ENCODE measurements around the gene DLG2.
A peak's percentile ranks its signal among the peaks of the same experiment; 100 is the strongest.
"Not testable (repeated sequence)": the region's sequence is repeated elsewhere in the genome, so short reads cannot be mapped to it uniquely, and the experiment has no call there.

The DLG2 gene

DNA sequence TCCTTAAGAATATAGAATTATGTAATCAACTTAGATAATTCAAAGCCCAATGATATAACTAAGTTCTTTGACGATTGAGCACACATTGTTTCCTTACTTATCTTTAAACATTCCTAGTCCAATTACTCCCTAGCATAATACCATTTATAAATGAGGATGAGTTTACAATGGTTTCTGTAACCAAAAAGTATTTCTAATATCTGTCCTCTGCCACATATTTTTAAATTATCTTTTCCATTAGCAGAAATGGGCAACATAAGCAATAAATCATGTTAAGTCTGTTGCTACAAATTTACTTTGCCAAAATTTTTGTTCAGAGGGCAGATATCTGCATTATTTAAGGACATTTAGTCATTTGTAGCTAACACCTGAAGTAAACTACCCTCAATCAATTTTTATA lies 31.0 kb upstream of the DLG2 start:
- no peak overlapping the region for H3K4me3 ChIP-seq (ENCODE audit: low read length)
- peaks cover 80% of the 10 kb centered on the region for H3K36me3 ChIP-seq (ENCODE audit: insufficient read depth, low read length)
- no peaks in the 10 kb centered on the region for H3K27me3 ChIP-seq (ENCODE audit: insufficient read depth, low read length)
- H3K4me1 ChIP-seq (ENCODE audit: insufficient read depth, low read length): peaks cover 37% of the 10 kb centered on the region
- H3K9me3 ChIP-seq (ENCODE audit: low read length): no peaks in the 10 kb centered on the region
- no peak overlapping the region for H2AFZ ChIP-seq (ENCODE audit: low read depth, low read length)

DNA sequence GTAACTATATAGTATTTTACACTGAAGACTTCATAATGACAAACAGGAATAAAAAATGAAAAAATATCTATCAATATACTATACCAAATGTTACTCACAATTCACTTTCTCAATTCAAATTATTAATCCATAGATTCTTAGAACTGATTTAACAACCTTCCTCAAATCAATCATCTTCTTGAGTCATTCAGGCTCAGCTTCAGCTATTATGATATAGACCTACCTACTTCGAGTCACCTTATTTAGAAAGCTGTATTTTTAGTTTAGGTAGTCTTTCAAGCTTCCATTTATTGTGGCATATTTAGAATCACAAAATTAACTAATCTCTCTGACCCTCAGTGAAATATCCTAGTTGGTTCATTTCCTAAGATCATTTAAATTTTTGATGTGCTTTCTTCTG lies 29.6 kb upstream of the DLG2 start:
- Histone ChIP-seq H3K4me3 (ENCODE audit: low read length) (no peak overlapping the region), H2AFZ (ENCODE audit: low read depth, low read length) (no peak overlapping the region), H3K9me3 (ENCODE audit: low read length) (no peaks in the 10 kb centered on the region), H3K36me3 (ENCODE audit: insufficient read depth, low read length) (peaks cover 73% of the 10 kb centered on the region), H3K4me1 (ENCODE audit: insufficient read depth, low read length) (peaks cover 26% of the 10 kb centered on the region), H3K27me3 (ENCODE audit: insufficient read depth, low read length) (no peaks in the 10 kb centered on the region)

DNA sequence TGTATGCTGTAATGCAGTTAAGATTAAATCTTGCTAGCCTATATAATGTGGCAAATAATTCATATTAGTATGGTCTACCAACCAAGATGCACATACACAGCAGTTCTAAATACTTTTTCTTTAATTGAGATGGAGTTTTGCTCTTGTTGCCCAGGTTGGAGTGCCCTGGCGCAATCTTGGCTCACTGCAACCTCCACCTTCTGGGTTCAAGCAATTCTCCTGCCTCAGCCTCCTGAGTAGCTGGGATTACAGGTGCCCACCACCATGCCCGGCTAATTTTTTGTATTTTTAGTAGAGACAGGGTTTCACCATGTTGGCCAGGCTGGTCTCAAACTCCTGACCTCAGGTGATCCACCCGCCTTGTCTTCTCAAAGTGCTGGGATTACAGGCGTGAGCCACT lies 27.2 kb upstream of the DLG2 start:
- not testable (repeated sequence) for H2AFZ ChIP-seq (ENCODE audit: low read depth, low read length); H3K4me3 ChIP-seq (ENCODE audit: low read length); H3K27me3 ChIP-seq (ENCODE audit: insufficient read depth, low read length); H3K4me1 ChIP-seq (ENCODE audit: insufficient read depth, low read length); H3K9me3 ChIP-seq (ENCODE audit: low read length)
- peaks cover 61% of the 10 kb centered on the region for H3K36me3 ChIP-seq (ENCODE audit: insufficient read depth, low read length)

DNA sequence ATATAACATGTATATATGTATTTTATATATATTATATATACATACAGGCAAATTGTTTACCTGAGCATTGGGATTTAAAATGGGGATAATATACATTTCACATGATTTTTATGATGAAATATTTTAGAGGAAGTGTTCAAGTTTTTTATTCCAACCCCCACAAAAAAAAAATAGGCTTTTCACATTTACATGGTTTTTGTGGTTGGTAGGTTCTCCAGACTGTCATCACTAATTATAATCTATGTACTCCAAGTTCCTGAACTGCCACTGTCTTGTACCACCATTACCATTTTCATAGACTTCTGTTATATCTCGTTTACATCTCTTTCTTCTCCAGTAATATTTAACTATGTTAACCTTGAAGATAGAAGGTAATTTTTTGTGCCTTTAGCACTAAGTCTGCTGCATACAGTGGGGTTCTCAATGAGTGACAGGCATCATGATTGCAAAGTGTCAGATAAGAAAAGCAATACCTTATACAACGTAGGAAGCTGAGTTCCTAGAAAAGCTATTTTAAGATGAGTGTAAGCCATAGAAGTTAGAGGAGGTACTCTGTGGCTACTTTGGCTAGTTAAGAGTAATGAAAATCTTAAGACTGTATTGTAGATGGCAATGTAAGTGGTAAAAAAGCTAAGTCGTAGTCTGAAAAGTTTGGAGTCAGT lies 25.8 kb upstream of the DLG2 start:
- Histone ChIP-seq H3K9me3 (ENCODE audit: low read length) (no peaks in the 10 kb centered on the region), H3K4me1 (ENCODE audit: insufficient read depth, low read length) (peaks cover 10% of the 10 kb centered on the region), H3K36me3 (ENCODE audit: insufficient read depth, low read length) (peaks cover 47% of the 10 kb centered on the region), H3K4me3 (ENCODE audit: low read length) (no peak overlapping the region), H2AFZ (ENCODE audit: low read depth, low read length) (no peak overlapping the region), H3K27me3 (ENCODE audit: insufficient read depth, low read length) (no peaks in the 10 kb centered on the region)

DNA sequence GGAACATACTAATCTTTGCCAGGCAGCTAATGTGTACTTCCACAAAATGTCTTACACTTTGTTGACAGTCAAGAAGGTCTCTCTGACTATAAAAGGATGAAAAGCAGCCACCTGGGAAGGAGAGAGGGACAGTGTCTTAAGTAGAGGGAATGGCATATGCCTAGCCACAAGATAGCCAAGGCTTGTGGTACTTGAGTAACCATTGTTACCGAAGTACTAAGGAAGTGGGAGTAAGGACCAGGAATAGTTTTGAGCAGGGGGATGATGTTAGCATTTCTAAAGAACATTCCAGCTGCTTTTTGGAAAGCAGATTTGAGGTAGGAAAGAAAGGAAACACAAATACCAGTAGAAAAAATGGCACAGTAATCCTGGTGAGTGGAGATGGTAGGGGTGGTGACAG lies 24.0 kb upstream of the DLG2 start:
- no peaks in the 10 kb centered on the region for H3K9me3 ChIP-seq (ENCODE audit: low read length)
- peaks cover 16% of the 10 kb centered on the region for H3K4me1 ChIP-seq (ENCODE audit: insufficient read depth, low read length)
- H2AFZ ChIP-seq (ENCODE audit: low read depth, low read length): no peak overlapping the region
- no peak overlapping the region for H3K4me3 ChIP-seq (ENCODE audit: low read length)
- no peaks in the 10 kb centered on the region for H3K27me3 ChIP-seq (ENCODE audit: insufficient read depth, low read length)
- peaks cover 30% of the 10 kb centered on the region for H3K36me3 ChIP-seq (ENCODE audit: insufficient read depth, low read length)

DNA sequence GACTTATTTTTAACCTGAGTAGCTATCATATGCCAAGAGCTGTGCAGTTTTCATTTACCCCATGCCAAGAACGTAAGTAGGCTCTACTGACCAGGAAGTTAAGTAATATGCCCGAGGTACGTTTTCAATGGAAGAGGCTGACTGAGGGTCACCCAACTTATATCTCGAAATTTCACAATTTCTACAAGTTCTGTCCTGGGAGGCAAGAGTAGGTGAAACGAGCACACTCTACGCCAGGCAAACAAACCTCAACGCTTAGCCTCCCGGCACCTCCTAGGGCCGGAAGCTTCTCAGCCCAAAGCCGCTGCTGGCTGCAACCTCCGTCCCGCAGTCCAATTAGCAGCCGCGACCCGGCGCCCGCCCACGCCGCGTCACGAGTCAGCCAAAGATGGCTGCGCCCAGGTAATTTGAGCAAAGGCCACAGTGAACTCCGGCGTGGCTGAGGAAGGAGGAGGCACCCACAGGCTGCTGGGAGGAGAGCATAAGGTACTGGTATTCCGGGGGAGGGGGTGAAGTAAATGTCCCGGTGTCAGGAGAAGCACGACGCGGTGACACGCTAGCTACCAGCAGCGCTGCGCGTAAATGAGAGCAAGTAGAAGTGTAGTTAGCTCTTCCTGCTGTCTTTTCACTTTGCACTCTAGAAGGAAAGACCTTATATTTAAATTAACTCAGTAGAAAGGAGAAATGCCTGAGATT lies 20.6 kb upstream of the DLG2 start, which contains the start of gene TMEM126A:
Gene TMEM126A (plus strand): TSS at position 364 of the 696 bp plus-strand sequence. CDS start 2,289 bp downstream, outside the sequence.
- H2AFZ ChIP-seq (ENCODE audit: low read depth, low read length): peak within 1 kb of the TSS; percentile 50
- H3K4me3 ChIP-seq (ENCODE audit: low read length): peak within 1 kb of the TSS; percentile 89
- H3K4me1 ChIP-seq (ENCODE audit: insufficient read depth, low read length): peaks cover 16% of the 10 kb centered on the region
- no peaks in the 10 kb centered on the region for H3K9me3 ChIP-seq (ENCODE audit: low read length)
- H3K36me3 ChIP-seq (ENCODE audit: insufficient read depth, low read length): peaks cover 11% of the 10 kb centered on the region
- no peaks in the 10 kb centered on the region for H3K27me3 ChIP-seq (ENCODE audit: insufficient read depth, low read length)

DNA sequence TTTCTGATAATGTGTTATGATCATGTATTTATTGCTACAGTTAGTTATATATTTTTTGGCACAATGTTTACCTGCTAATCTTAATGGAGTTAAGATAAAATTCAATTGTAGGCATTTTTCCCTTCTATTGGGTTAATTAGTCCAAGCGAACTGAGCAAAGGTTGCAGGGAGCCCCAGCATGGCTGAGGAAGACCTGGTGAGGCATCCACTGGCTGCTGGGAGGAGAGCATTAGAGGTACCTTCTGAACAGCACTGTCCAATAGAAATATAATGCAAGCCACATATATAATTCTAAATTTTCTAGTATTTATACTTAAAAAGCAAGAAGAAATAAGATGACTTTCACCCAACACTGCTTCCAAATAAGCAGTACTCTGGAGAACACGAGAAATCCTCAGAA lies 19.9 kb upstream of the DLG2 start:
- H3K27me3 ChIP-seq (ENCODE audit: insufficient read depth, low read length): no peaks in the 10 kb centered on the region
- peak overlapping the region; percentile 50 for H2AFZ ChIP-seq (ENCODE audit: low read depth, low read length)
- no peaks in the 10 kb centered on the region for H3K9me3 ChIP-seq (ENCODE audit: low read length)
- H3K4me3 ChIP-seq (ENCODE audit: low read length): peak overlapping the region; percentile 89
- peaks cover 11% of the 10 kb centered on the region for H3K36me3 ChIP-seq (ENCODE audit: insufficient read depth, low read length)
- peaks cover 16% of the 10 kb centered on the region for H3K4me1 ChIP-seq (ENCODE audit: insufficient read depth, low read length)

DNA sequence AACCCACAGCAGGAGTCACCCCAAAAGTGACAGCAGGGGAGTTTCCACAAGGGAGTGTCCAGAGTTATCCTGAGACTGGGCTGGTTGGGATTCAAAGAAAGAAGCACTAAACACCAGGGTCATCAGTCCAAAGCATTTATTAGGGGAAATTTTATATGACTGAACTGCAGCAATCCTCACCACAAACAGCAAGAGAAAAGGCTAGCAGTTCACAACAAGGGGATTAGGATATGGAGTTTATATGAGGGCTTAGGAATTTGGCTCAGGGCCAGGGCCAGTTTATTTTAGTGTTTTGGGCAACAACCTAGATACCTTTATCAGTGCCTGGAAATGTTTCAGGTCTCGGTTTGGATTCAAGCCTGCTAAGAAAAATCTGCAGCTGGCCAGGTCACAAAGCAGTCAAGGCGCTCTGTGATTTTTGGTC lies 16.1 kb upstream of the DLG2 start:
- H3K4me1 ChIP-seq (ENCODE audit: insufficient read depth, low read length): peaks cover 6% of the 10 kb centered on the region
- no peak overlapping the region for H2AFZ ChIP-seq (ENCODE audit: low read depth, low read length)

DNA sequence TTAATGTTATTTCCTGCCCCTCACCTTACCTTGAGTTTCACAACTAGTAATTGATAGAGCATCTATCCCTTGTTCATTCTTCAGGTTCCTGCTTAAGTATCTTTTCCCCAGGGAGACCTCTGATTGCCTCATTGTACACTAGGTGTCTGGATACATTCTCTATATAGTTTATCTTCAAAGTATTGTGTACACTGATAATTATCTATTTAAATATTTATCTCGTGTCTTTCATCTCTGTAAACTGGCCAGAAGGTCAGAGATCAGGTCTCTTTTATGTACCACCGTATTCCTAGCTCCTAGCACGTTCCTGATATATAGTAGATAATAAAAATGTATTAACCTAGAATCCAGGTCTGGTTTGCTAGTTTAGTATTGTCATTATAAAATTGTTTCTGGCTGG lies 7.6 kb upstream of the DLG2 start:
- peaks cover 51% of the 10 kb centered on the region for H3K36me3 ChIP-seq (ENCODE audit: insufficient read depth, low read length)

More for the DNA sequence above, 16.1 kb upstream of the DLG2 start:
- Histone ChIP-seq H3K4me3 (ENCODE audit: low read length) (no peak overlapping the region), H3K27me3 (ENCODE audit: insufficient read depth, low read length) (no peaks in the 10 kb centered on the region), H3K9me3 (ENCODE audit: low read length) (no peaks in the 10 kb centered on the region), H3K36me3 (ENCODE audit: insufficient read depth, low read length) (peaks cover 9% of the 10 kb centered on the region)

DNA sequence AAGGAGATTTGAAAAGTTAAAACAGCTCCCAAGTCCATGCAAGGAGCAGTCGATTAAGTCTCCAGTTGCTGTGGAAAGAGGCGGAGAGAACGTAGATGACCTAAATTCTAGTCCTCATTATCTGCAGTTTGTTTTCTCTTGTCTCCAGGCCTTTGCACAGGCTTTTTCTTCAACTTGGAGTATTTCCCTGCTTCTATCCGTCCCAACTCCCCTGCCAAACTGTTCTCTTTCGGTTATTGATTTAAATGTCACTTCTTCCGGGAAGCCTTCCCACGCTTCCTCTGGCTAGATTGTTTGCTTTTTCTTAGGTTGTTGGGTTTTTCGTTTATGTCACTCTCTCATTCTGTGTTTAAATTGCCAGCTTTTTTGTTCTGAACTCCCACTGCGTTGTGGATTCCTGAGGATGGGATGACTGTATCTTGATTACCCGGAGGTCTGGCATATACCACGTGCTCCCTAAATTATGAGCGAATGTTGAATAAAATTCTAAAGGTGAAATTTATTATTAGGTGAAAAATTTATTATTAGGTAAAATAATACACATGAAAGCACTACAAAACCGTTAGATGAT lies 1.7 kb upstream of the DLG2 start:
- Histone ChIP-seq H3K4me3 (ENCODE audit: low read length) (peak overlapping the region; percentile 81), H3K9me3 (ENCODE audit: low read length) (no peaks in the 10 kb centered on the region), H2AFZ (ENCODE audit: low read depth, low read length) (peak overlapping the region; percentile 71), H3K4me1 (ENCODE audit: insufficient read depth, low read length) (peaks cover 16% of the 10 kb centered on the region), H3K27me3 (ENCODE audit: insufficient read depth, low read length) (no peaks in the 10 kb centered on the region), H3K36me3 (ENCODE audit: insufficient read depth, low read length) (peaks cover 13% of the 10 kb centered on the region)

More for the DNA sequence above, 7.6 kb upstream of the DLG2 start:
- no peaks in the 10 kb centered on the region for H3K27me3 ChIP-seq (ENCODE audit: insufficient read depth, low read length)
- no peaks in the 10 kb centered on the region for H3K4me1 ChIP-seq (ENCODE audit: insufficient read depth, low read length)
- no peak overlapping the region for H2AFZ ChIP-seq (ENCODE audit: low read depth, low read length)
- H3K9me3 ChIP-seq (ENCODE audit: low read length): no peaks in the 10 kb centered on the region
- no peak overlapping the region for H3K4me3 ChIP-seq (ENCODE audit: low read length)

DNA sequence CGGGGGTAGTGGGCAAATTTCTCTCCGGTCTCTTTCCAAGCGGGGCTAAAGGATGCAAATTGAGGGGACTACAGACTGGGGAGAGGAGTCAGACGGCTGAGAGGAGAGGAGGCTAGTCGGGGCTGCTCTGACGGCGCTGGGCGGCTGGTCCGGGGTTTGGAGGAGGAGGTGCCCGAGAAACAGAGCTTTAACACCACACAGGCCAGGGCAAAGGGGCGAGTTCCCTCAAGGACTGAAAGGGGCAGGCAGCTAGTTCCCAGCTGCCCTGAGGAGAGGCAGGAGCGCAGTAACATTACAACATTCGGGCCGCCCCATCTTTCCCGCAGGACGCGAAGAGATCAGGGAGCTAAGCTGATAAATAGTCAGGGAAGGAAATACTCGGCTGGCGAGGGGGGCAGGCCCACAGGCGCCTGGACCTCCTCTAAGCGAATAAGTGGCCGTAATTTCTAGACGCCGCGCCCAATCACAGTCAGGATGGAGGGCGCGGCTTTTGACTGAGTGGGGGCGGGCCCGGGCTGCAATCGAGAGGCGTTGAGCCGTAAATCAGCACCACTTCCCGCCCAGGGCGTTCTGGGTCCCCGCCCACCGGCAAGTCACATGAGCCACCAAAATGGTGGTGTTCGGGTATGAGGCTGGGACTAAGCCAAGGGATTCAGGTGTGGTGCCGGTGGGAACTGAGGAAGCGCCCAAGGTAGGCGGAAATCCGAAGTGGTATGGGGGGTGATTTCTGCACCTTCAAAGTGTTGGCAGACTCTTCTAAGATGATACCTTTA lies 1.0 kb upstream of the DLG2 start, which contains the start of gene TMEM126B:
Gene TMEM126B (plus strand): TSS at position 596 of the 773 bp plus-strand sequence. CDS start 15 bp downstream, at position 611.
- peaks cover 16% of the 10 kb centered on the region for H3K4me1 ChIP-seq (ENCODE audit: insufficient read depth, low read length)

DNA sequence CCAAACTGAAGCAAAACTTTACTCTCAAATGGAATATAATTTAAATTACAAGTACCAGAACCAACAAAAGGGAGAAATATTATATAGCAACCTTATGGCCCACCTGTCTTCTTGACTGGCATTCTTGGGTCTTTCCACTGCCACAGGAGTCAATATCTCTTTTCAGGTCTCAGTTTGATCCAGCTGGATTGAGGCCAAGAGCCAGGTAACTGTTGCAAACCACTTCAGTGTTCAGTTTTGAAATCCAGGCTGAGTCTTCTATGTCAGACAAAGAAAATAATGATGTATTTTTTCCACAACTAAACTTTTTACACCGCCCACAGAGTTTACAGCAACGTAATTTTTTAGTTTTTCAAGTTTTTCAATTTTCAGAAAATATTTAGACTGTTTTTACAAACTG lies 648 bp downstream of the DLG2 start:
- Histone ChIP-seq H3K27me3 (ENCODE audit: insufficient read depth, low read length) (no peaks in the 10 kb centered on the region), H3K4me3 (ENCODE audit: low read length) (peak overlapping the region; percentile 81)

More for the DNA sequence above, 1.0 kb upstream of the DLG2 start, which contains the start of gene TMEM126B:
- Histone ChIP-seq H3K9me3 (ENCODE audit: low read length) (no peaks in the 10 kb centered on the region), H3K36me3 (ENCODE audit: insufficient read depth, low read length) (peaks cover 10% of the 10 kb centered on the region), H2AFZ (ENCODE audit: low read depth, low read length) (peak within 1 kb of the TSS; percentile 97), H3K4me3 (ENCODE audit: low read length) (peak within 1 kb of the TSS; percentile 81), H3K27me3 (ENCODE audit: insufficient read depth, low read length) (no peaks in the 10 kb centered on the region)

More for the DNA sequence above, 648 bp downstream of the DLG2 start:
- H3K36me3 ChIP-seq (ENCODE audit: insufficient read depth, low read length): peaks cover 6% of the 10 kb centered on the region
- H3K9me3 ChIP-seq (ENCODE audit: low read length): no peaks in the 10 kb centered on the region
- peak overlapping the region; percentile 97 for H2AFZ ChIP-seq (ENCODE audit: low read depth, low read length)
- peaks cover 16% of the 10 kb centered on the region for H3K4me1 ChIP-seq (ENCODE audit: insufficient read depth, low read length)

Data from neuron (in vitro differentiated cells).